K562 (cell line): ENCODE data around the gene ARL8A. TPM values are rescaled to one million over a fixed set of nuclear protein-coding genes. Genes with fewer than 3 reads are reported as not detected.

Experiments
- ATF2 ChIP-seq: sonication (generic); formaldehyde crosslinking; IDR thresholded peaks from 2 replicates; pipeline ENCODE4 v1.8.1; 2022; ENCODE audit warnings: missing genetic modification reagents
- BRD9 ChIP-seq: fragments of 450-650 bp; IDR thresholded peaks from 2 replicates; pipeline ENCODE4 v1.6.1; 2018; ENCODE audit warnings: low read depth; ENCODE audit not compliant: partially characterized antibody
- HDAC8 ChIP-seq: fragments of 450-650 bp; IDR thresholded peaks from 2 replicates; pipeline ENCODE4 v1.6.1; 2016; ENCODE audit warnings: mild to moderate bottlenecking, missing genetic modification characterization, moderate library complexity, missing compliant biosample characterization
- HMBOX1 ChIP-seq: sonication (generic); IDR thresholded peaks from 2 replicates; pipeline ENCODE4 v1.6.1; 2016
- HNRNPL ChIP-seq: fragments of 200-400 bp; formaldehyde crosslinking; IDR thresholded peaks from 2 replicates; pipeline ENCODE4 v1.6.1; 2017; ENCODE audit warnings: low read depth, mild to moderate bottlenecking, low read length
- KAT7 ChIP-seq: sonication (generic); formaldehyde crosslinking; IDR thresholded peaks from 2 replicates; pipeline ENCODE4 v1.8.0; 2022; ENCODE audit warnings: missing genetic modification reagents, mild to moderate bottlenecking, borderline replicate concordance
- KLF6 ChIP-seq: fragments of 250-450 bp; sonication (Bioruptor Pico); IDR thresholded peaks from 2 replicates; pipeline ENCODE4 v1.4.0; 2020; ENCODE audit warnings: mild to moderate bottlenecking, moderate library complexity, borderline replicate concordance
- MYC ChIP-seq, 2 experiments: fragments of 250-450 bp in 1 of 2; sonication (Bioruptor Pico) in 1 of 2; IDR thresholded peaks; 2 replicates each; pipeline versions ENCODE4 v1.5.1 to v1.6.1; 2012 to 2021; ENCODE audit warnings: low read depth in 2 of 2, borderline replicate concordance in 1 of 2, improper control_type of control experiment in 1 of 2, low read length in 1 of 2, mild to moderate bottlenecking in 1 of 2, moderate library complexity in 1 of 2
- PCBP1 ChIP-seq: fragments of 200-400 bp; formaldehyde crosslinking; IDR thresholded peaks from 2 replicates; pipeline ENCODE4 v1.6.1; 2018; ENCODE audit warnings: mild to moderate bottlenecking, low read depth, low read length; ENCODE audit not compliant: poor library complexity, severe bottlenecking
- POLR2AphosphoS2 ChIP-seq: IDR thresholded peaks from 2 replicates; pipeline ENCODE4 v1.6.1; 2012; ENCODE audit warnings: low read length, improper control_type of control experiment
- POU5F1 ChIP-seq: fragments of 150-350 bp; IDR thresholded peaks from 2 replicates; pipeline ENCODE4 v1.6.1; 2014; ENCODE audit warnings: borderline replicate concordance, low read length, low read depth, mild to moderate bottlenecking; ENCODE audit not compliant: partially characterized antibody
- SAFB2 ChIP-seq: fragments of 200-400 bp; formaldehyde crosslinking; IDR thresholded peaks from 2 replicates; pipeline ENCODE4 v1.6.1; 2018; ENCODE audit warnings: borderline replicate concordance, low read length, low read depth, moderate library complexity; ENCODE audit not compliant: severe bottlenecking
- TFAM ChIP-seq: fragments of 250-450 bp; sonication (Bioruptor Pico); conservative IDR thresholded peaks from 2 replicates; pipeline ENCODE4 v1.5.0; 2021; ENCODE audit warnings: mild to moderate bottlenecking, moderate library complexity
- ZNF212 ChIP-seq: fragments of 450-650 bp; formaldehyde crosslinking; IDR thresholded peaks from 2 replicates; pipeline ENCODE4 v1.4.0; 2020; ENCODE audit warnings: mild to moderate bottlenecking
- ZNF253 ChIP-seq: fragments of 250-450 bp; sonication (Bioruptor Pico); conservative IDR thresholded peaks from 2 replicates; pipeline ENCODE4 v1.6.1; 2021; ENCODE audit warnings: mild to moderate bottlenecking
- ZNF431 ChIP-seq: sonication (generic); formaldehyde crosslinking; IDR thresholded peaks from 2 replicates; pipeline ENCODE4 v1.8.0; 2022; ENCODE audit warnings: mild to moderate bottlenecking, missing genetic modification reagents
- ZNF561 ChIP-seq: fragments of 450-650 bp; formaldehyde crosslinking; conservative IDR thresholded peaks from 2 replicates; pipeline ENCODE4 v1.4.0; 2020; ENCODE audit warnings: mild to moderate bottlenecking, moderate library complexity
- ZNF589 ChIP-seq: fragments of 200-800 bp; sonication (Bioruptor generic); IDR thresholded peaks from 2 replicates; pipeline ENCODE4 v1.6.1; 2016; ENCODE audit warnings: low read depth, missing genetic modification characterization, missing compliant biosample characterization
- ZNF780A ChIP-seq: fragments of 250-450 bp; sonication (Bioruptor Pico); IDR thresholded peaks from 2 replicates; pipeline ENCODE4 v1.5.0; 2021; ENCODE audit warnings: mild to moderate bottlenecking
- polyA plus RNA-seq, 8 experiments: library from polyadenylated mRNA; depleted of rRNA in 4 of 8; stranded (reverse) in 5 of 8; unstranded in 3 of 8; fragments of >200 nt; fragmentation: Nextera tagmentation in 2 of 8; fragmentation: Illumina TruSeq in 1 of 8; extraction: Ambion mirVana in 2 of 8; extraction: Trizol in 1 of 8; gene quantifications; 2 replicates each; pipeline versions ENCODE4 v1.2.1 to v1.2.3, GENCODE V29; 2011 to 2014; ENCODE audit warnings: inconsistent platforms in 1 of 8, missing spikeins in 1 of 8
- total RNA-seq, 7 experiments: library from RNA; depleted of rRNA in 6 of 7; stranded (reverse); fragments of >200 nt in 6 of 7; fragmentation: Illumina TruSeq in 2 of 7; extraction: Trizol in 2 of 7; gene quantifications; 2 replicates each; pipeline versions ENCODE4 v1.2.1 to v1.2.3, GENCODE V29; 2011 to 2021; ENCODE audit warnings: low replicate concordance in 1 of 7
- TF ChIP-seq, protein P1 (sequence below): fragments of 150-350 bp; conservative IDR thresholded peaks from 2 replicates; pipeline ENCODE4 v1.6.1; 2014; ENCODE audit warnings: low read length

ARL8A gene
- total and polyA plus RNA-seq, 9 of the 15 experiments (the other 6 are each of a cell fraction or from before 2014, with no cell fraction given), result 0.17 to 27.3 (median 15.6) TPM

- TF ChIP-seq, protein P1, sequence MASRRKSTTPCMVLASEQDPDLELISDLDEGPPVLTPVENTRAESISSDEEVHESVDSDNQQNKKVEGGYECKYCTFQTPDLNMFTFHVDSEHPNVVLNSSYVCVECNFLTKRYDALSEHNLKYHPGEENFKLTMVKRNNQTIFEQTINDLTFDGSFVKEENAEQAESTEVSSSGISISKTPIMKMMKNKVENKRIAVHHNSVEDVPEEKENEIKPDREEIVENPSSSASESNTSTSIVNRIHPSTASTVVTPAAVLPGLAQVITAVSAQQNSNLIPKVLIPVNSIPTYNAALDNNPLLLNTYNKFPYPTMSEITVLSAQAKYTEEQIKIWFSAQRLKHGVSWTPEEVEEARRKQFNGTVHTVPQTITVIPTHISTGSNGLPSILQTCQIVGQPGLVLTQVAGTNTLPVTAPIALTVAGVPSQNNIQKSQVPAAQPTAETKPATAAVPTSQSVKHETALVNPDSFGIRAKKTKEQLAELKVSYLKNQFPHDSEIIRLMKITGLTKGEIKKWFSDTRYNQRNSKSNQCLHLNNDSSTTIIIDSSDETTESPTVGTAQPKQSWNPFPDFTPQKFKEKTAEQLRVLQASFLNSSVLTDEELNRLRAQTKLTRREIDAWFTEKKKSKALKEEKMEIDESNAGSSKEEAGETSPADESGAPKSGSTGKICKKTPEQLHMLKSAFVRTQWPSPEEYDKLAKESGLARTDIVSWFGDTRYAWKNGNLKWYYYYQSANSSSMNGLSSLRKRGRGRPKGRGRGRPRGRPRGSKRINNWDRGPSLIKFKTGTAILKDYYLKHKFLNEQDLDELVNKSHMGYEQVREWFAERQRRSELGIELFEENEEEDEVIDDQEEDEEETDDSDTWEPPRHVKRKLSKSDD, result no peak
- TF ChIP-seq ZNF253 (CRISPR knock-in tag) (no peak), KLF6 (CRISPR knock-in tag) (no peak), ZNF431 (CRISPR knock-in tag) (no peak; the same call in none of the 2 replicates), MYC (IDR thresholded peaks at IDR 0.05; ENCODE audit: low read depth, low read length) (peak; percentile 99), MYC (CRISPR knock-in tag; IDR thresholded peaks at IDR 0.05; ENCODE audit: borderline replicate concordance, low read depth) (peak; percentile 84), TFAM (CRISPR knock-in tag) (no peak), SAFB2 (no peak), ZNF589 (peak; percentile 9; the same call in 1 of the 2 replicates), KAT7 (peak; percentile 99), HNRNPL (no peak), HDAC8 (0 out of 2 replicates have a peak, but pooled peaks have one; percentile 39), ZNF780A (no peak), HMBOX1 (no peak), POLR2AphosphoS2 (no peak; the same call in 1 of the 2 replicates), BRD9 (no peak), PCBP1 (no peak), ZNF561 (CRISPR knock-in tag) (no peak), ZNF212 (CRISPR knock-in tag) (peak; percentile 85; the same call in 1 of the 2 replicates), POU5F1 (no peak), ATF2 (CRISPR knock-in tag) (no peak)
Measured at GRCh38 chr1:202158810-202159533, 14.4 kb upstream of the ARL8A start (continued).
